Activated T-helper 1 cell treated with Interleukin-2 at 50 U/mL for 16 hours (primary cell): ENCODE results near the gene SCYGR7.
"Not testable (repeated sequence)": the region's sequence is repeated elsewhere in the genome, so short reads cannot be mapped to it uniquely, and the experiment has no call there.

Experiments
- DNase-seq: peaks from one replicate; pipeline ENCODE4 v3.0.0-alpha.2; 2020; ENCODE audit warnings: low read depth

Gene SCYGR7

GRCh38 chr2:227728035-227728434 lies at the start of gene SCYGR7:
TSS of gene SCYGR7 (plus strand) at chr2:227728335. CDS start at chr2:227728335, 0 bp downstream.
- DNase-seq, result no peak

- DNase-seq, result no peak
Measured at GRCh38 chr2:227684258-227684657, 43.9 kb upstream of the SCYGR7 start.

GRCh38 chr2:227687189-227687588 lies 40.9 kb upstream of the SCYGR7 start:
- DNase-seq, result no peak

GRCh38 chr2:227696990-227697679 lies 31.0 kb upstream of the SCYGR7 start:
- no peak for DNase-seq

- no peak for DNase-seq
Measured at GRCh38 chr2:227701556-227701955, 26.6 kb upstream of the SCYGR7 start.

- DNase-seq, result no peak
Measured at GRCh38 chr2:227703280-227703732, 24.8 kb upstream of the SCYGR7 start.

- no peak for DNase-seq
Measured at GRCh38 chr2:227703961-227704360, 24.2 kb upstream of the SCYGR7 start.

GRCh38 chr2:227706859-227707258 lies 21.3 kb upstream of the SCYGR7 start:
- no peak for DNase-seq

GRCh38 chr2:227707390-227707789 lies 20.7 kb upstream of the SCYGR7 start:
- DNase-seq, result no peak

GRCh38 chr2:227710986-227711385 lies 17.1 kb upstream of the SCYGR7 start:
- no peak for DNase-seq

- no peak for DNase-seq
Measured at GRCh38 chr2:227713291-227713690, 14.8 kb upstream of the SCYGR7 start.

- DNase-seq, result no peak
Measured at GRCh38 chr2:227716501-227716900, 11.6 kb upstream of the SCYGR7 start.

- DNase-seq, result no peak
Measured at GRCh38 chr2:227717687-227718567, 10.2 kb upstream of the SCYGR7 start, which contains the start of gene SLC19A3. TSS of gene SLC19A3 (minus strand) at chr2:227718028. CDS start at chr2:227702318, 15,710 bp downstream.

- DNase-seq, result no peak
Measured at GRCh38 chr2:227719641-227720040, 8.5 kb upstream of the SCYGR7 start.

GRCh38 chr2:227720680-227721079 lies 7.5 kb upstream of the SCYGR7 start:
- DNase-seq, result no peak

GRCh38 chr2:227722821-227723220 lies 5.3 kb upstream of the SCYGR7 start:
- not testable (repeated sequence) for DNase-seq

- no peak for DNase-seq
Measured at GRCh38 chr2:227724394-227725039, 3.6 kb upstream of the SCYGR7 start, which contains the start of gene SCYGR6. TSS of gene SCYGR6 (minus strand) at chr2:227724757. CDS start at chr2:227724757, 0 bp downstream.

- no peak for DNase-seq
Measured at GRCh38 chr2:227739351-227739750, 11.2 kb downstream of the SCYGR7 start.

GRCh38 chr2:227740705-227741104 lies 12.6 kb downstream of the SCYGR7 start:
- not testable (repeated sequence) for DNase-seq

GRCh38 chr2:227745594-227745993 lies 17.5 kb downstream of the SCYGR7 start, which contains the start of gene SCYGR8:
TSS of gene SCYGR8 (plus strand) at chr2:227745894. CDS start at chr2:227745894, 0 bp downstream.
- no peak for DNase-seq

- DNase-seq, result no peak
Measured at GRCh38 chr2:227748079-227748478, 19.9 kb downstream of the SCYGR7 start.

GRCh38 chr2:227756261-227756660 lies 28.1 kb downstream of the SCYGR7 start:
- DNase-seq, result not testable (repeated sequence)
